ENCODE results near the gene SLFN13.
"Not testable (repeated sequence)": the region's sequence is repeated elsewhere in the genome, so short reads cannot be mapped to it uniquely, and the experiment has no call there.

SLFN13 gene

DNA sequence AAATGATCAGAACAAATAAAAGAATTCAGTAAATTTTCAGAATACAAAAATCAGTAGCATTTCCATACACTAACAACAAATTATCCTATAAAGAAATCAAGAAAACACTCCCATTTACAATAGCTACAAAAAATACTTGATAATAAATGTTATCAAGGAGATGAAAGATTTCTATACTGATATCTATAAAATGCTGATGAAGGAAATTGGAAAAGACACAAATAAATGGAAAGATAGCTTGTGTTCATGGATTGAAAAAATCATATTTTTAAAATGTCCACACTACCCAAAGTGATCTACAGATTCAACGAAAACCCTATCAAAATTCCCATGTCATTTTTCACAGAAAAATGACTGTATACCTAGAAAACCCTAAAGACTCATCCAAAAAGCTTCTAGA, 34.3 kb downstream of the SLFN13 start:
- TF ChIP-seq, protein P1, sequence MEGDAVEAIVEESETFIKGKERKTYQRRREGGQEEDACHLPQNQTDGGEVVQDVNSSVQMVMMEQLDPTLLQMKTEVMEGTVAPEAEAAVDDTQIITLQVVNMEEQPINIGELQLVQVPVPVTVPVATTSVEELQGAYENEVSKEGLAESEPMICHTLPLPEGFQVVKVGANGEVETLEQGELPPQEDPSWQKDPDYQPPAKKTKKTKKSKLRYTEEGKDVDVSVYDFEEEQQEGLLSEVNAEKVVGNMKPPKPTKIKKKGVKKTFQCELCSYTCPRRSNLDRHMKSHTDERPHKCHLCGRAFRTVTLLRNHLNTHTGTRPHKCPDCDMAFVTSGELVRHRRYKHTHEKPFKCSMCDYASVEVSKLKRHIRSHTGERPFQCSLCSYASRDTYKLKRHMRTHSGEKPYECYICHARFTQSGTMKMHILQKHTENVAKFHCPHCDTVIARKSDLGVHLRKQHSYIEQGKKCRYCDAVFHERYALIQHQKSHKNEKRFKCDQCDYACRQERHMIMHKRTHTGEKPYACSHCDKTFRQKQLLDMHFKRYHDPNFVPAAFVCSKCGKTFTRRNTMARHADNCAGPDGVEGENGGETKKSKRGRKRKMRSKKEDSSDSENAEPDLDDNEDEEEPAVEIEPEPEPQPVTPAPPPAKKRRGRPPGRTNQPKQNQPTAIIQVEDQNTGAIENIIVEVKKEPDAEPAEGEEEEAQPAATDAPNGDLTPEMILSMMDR (conservative IDR thresholded peaks at IDR 0.05; ENCODE audit: low read depth, low read length): no peak
- H3K27me3 ChIP-seq (ENCODE audit: insufficient read depth, low read depth): no peaks in the 10 kb centered on the region
- H3K27ac ChIP-seq: no peak overlapping the region
- no peak overlapping the region for H3K4me3 ChIP-seq (IDR thresholded peaks at IDR 0.05; ENCODE audit: insufficient read depth, low read depth, low read length)
- no peaks in the 10 kb centered on the region for H3K36me3 ChIP-seq (ENCODE audit: insufficient read depth)
- H3K4me1 ChIP-seq (ENCODE audit: low read depth, poor library complexity, severe bottlenecking): no peaks in the 10 kb centered on the region
- H3K79me2 ChIP-seq (ENCODE audit: insufficient read depth, low read depth): no peaks in the 10 kb centered on the region
- no peak overlapping the region for H3K4me2 ChIP-seq
- no peaks in the 10 kb centered on the region for H4K20me1 ChIP-seq (ENCODE audit: insufficient read depth)
- no peak overlapping the region for H3K9ac ChIP-seq
- no peak overlapping the region for H2AFZ ChIP-seq (ENCODE audit: low read depth)

DNA sequence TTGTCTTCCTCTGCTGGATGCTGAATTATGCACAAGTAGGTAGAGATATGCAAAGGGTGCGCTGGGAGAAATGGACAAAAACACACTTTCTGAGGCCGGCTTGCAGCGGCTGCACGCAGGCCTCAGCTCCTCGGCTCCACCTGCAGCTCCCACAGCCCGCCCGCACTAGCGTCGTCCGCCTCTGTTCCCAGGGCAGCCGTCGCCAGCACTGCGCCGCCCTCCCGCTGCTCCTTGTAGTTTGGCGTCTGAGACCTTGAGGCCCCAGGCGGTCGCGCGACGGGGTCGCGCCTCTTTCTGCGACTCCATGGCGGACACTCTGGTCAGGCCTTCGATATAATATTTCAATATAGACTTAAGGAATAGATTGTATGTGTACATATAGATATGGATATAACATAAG, 41.0 kb downstream of the SLFN13 start:
- TF ChIP-seq, protein P1 (conservative IDR thresholded peaks at IDR 0.05; ENCODE audit: low read depth, low read length): no peak
- H3K36me3 ChIP-seq (ENCODE audit: insufficient read depth): no peaks in the 10 kb centered on the region
- no peaks in the 10 kb centered on the region for H4K20me1 ChIP-seq (ENCODE audit: insufficient read depth)
- H3K27ac ChIP-seq: no peak overlapping the region
- H3K27me3 ChIP-seq (ENCODE audit: insufficient read depth, low read depth): no peaks in the 10 kb centered on the region
- H2AFZ ChIP-seq (ENCODE audit: low read depth): no peak overlapping the region
- no peaks in the 10 kb centered on the region for H3K79me2 ChIP-seq (ENCODE audit: insufficient read depth, low read depth)
- no peak overlapping the region for H3K4me3 ChIP-seq (IDR thresholded peaks at IDR 0.05; ENCODE audit: insufficient read depth, low read depth, low read length)
- no peaks in the 10 kb centered on the region for H3K4me1 ChIP-seq (ENCODE audit: low read depth, poor library complexity, severe bottlenecking)
- H3K9ac ChIP-seq: no peak overlapping the region
- no peak overlapping the region for H3K4me2 ChIP-seq

DNA sequence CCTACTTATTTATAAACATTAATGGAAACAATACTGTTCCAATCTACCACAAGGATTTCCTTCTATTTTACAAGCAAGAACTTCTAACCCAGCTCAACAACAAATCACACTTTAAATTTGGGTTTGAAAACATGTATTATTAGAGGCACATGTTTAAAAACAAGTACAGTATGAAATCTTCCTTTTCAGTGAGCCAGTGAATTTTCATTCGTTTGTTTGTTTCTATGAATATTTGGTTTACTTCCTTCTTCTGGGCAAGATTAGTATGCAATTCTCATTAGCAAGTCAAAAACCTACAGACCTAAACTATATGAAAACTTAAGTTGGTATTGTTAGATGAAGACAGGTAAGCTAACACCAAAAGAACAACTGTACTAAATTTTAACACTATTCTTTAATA, 42.0 kb downstream of the SLFN13 start:
- H3K36me3 ChIP-seq (ENCODE audit: insufficient read depth): no peaks in the 10 kb centered on the region
- TF ChIP-seq, protein P1 (conservative IDR thresholded peaks at IDR 0.05; ENCODE audit: low read depth, low read length): no peak

DNA sequence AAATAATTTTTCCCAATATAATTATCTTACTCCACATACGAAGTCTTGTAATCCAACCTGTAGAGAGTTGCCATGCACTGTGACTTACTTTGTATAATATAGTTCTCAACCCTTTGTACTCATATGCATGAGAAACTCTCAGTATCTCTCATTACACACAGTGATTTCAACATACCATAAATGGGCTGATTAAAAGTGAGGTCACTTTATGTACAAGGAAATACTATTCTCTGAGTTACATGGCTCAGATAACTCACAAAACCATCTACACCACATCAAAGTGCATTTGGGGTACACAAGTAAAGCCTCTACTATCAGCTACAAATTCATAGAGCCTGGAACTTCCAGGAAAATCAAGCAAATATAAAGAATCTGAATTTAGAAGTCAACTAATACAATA, 44.2 kb downstream of the SLFN13 start:
- H2AFZ ChIP-seq (ENCODE audit: low read depth): no peak overlapping the region
- H3K4me3 ChIP-seq (IDR thresholded peaks at IDR 0.05; ENCODE audit: insufficient read depth, low read depth, low read length): no peak overlapping the region
- no peak overlapping the region for H3K4me2 ChIP-seq
- TF ChIP-seq, protein P1 (conservative IDR thresholded peaks at IDR 0.05; ENCODE audit: low read depth, low read length): no peak
- H3K79me2 ChIP-seq (ENCODE audit: insufficient read depth, low read depth): no peaks in the 10 kb centered on the region
- no peaks in the 10 kb centered on the region for H3K36me3 ChIP-seq (ENCODE audit: insufficient read depth)
- H4K20me1 ChIP-seq (ENCODE audit: insufficient read depth): no peaks in the 10 kb centered on the region
- H3K27ac ChIP-seq: no peak overlapping the region
- H3K4me1 ChIP-seq (ENCODE audit: low read depth, poor library complexity, severe bottlenecking): no peaks in the 10 kb centered on the region
- no peak overlapping the region for H3K9ac ChIP-seq
- no peaks in the 10 kb centered on the region for H3K27me3 ChIP-seq (ENCODE audit: insufficient read depth, low read depth)

More for the DNA sequence above, 42.0 kb downstream of the SLFN13 start:
- Histone ChIP-seq H4K20me1 (ENCODE audit: insufficient read depth) (no peaks in the 10 kb centered on the region), H2AFZ (ENCODE audit: low read depth) (no peak overlapping the region), H3K4me3 (IDR thresholded peaks at IDR 0.05; ENCODE audit: insufficient read depth, low read depth, low read length) (no peak overlapping the region), H3K4me1 (ENCODE audit: low read depth, poor library complexity, severe bottlenecking) (no peaks in the 10 kb centered on the region), H3K9ac (no peak overlapping the region), H3K4me2 (no peak overlapping the region), H3K79me2 (ENCODE audit: insufficient read depth, low read depth) (no peaks in the 10 kb centered on the region), H3K27me3 (ENCODE audit: insufficient read depth, low read depth) (no peaks in the 10 kb centered on the region), H3K27ac (no peak overlapping the region)

DNA sequence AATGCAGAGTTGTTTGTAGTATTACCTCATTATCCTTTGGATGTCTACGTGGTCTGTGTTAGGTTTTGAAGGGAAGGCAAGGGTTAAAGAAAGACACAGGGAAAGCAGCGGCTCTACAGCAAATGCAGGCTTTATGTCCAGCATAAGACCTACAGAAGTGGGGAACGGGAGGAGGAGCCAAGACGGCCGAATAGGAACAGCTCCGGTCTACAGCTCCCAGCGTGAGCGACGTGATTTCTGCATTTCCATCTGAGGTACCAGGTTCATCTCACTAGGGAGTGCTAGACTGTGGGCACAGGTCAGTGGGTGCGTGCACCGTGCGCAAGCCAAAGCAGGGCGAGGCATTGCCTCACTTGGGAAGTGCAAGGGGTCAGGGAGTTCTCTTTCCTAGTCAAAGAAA, 54.8 kb downstream of the SLFN13 start:
- not testable (repeated sequence) for H3K4me3 ChIP-seq (IDR thresholded peaks at IDR 0.05; ENCODE audit: insufficient read depth, low read depth, low read length); H3K27me3 ChIP-seq (ENCODE audit: insufficient read depth, low read depth); H3K79me2 ChIP-seq (ENCODE audit: insufficient read depth, low read depth); H3K36me3 ChIP-seq (ENCODE audit: insufficient read depth); H2AFZ ChIP-seq (ENCODE audit: low read depth); H3K4me2 ChIP-seq; H3K9ac ChIP-seq; H3K27ac ChIP-seq; H4K20me1 ChIP-seq (ENCODE audit: insufficient read depth); H3K4me1 ChIP-seq (ENCODE audit: low read depth, poor library complexity, severe bottlenecking)
